Loucy (cell line): ENCODE results near the gene PIK3CB.

Experiments used
- EZH2phosphoT487 ChIP-seq: fragments of 200-600 bp; IDR thresholded peaks from 2 replicates; pipeline ENCODE4 v1.6.1; 2018; ENCODE audit warnings: antibody characterized with exemption, mild to moderate bottlenecking, moderate library complexity, borderline replicate concordance
- TF ChIP-seq, protein P1 (sequence below): fragments of 200-600 bp; sonication (generic); conservative IDR thresholded peaks from 2 replicates; pipeline ENCODE4 v1.5.1; 2014; ENCODE audit warnings: mild to moderate bottlenecking, antibody characterized with exemption, low read length

- TF ChIP-seq, protein P1, sequence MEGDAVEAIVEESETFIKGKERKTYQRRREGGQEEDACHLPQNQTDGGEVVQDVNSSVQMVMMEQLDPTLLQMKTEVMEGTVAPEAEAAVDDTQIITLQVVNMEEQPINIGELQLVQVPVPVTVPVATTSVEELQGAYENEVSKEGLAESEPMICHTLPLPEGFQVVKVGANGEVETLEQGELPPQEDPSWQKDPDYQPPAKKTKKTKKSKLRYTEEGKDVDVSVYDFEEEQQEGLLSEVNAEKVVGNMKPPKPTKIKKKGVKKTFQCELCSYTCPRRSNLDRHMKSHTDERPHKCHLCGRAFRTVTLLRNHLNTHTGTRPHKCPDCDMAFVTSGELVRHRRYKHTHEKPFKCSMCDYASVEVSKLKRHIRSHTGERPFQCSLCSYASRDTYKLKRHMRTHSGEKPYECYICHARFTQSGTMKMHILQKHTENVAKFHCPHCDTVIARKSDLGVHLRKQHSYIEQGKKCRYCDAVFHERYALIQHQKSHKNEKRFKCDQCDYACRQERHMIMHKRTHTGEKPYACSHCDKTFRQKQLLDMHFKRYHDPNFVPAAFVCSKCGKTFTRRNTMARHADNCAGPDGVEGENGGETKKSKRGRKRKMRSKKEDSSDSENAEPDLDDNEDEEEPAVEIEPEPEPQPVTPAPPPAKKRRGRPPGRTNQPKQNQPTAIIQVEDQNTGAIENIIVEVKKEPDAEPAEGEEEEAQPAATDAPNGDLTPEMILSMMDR: no peak
- no peak for TF ChIP-seq EZH2phosphoT487
Measured at GRCh38 chr3:138854940-138855339, 20.2 kb upstream of the PIK3CB start.
